HG03045 (cell line): ENCODE data around the gene ARHGEF38.
"Not testable (repeated sequence)": the region's sequence is repeated elsewhere in the genome, so short reads cannot be mapped to it uniquely, and the experiment has no call there.

Experiments
- ATAC-seq: cut with Tn5 transposase; IDR thresholded peaks from one replicate; pipeline ENCODE4 v1.9.1; 2021; ENCODE audit warnings: mild to moderate bottlenecking, moderate library complexity; ENCODE audit not compliant: unreplicated experiment

Gene ARHGEF38

DNA sequence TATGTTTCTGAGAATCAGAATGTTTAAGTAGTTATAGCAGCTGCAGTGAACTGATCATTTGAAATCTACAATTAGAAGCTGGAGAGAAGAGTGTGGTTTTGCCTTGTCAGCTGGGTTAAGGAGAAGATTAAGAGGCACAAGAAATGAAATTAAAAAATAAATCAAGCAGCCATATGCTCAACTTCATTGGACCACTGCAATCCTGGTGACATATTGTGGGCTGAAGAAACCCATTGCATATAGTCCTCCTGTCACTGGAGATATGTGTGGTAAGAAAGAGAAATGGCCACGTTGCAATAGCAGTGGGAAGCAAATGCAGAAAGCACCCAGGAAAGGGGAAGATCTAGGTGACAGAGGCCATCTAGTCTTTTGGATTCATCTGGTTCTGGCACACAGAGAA, 93.0 kb downstream of the ARHGEF38 start:
- ATAC-seq = no peak

DNA sequence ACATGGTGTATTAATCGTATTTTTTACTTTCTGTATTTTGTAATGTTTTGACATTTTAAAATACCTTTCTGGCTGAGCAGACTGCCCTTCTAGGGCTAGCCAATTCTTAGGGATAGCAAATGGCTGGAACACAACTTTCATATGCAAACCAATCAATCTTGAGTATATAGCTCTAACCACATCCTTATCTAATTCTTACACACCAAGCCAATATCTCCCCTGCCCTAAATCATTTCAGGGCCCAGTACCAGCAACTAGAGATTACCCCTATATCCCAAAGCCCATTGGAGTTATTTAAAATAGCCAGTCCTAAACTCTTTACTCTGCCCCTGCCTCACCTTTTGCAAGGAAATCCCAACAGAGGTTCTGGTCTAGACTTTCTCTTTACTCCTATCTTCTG, 97.8 kb downstream of the ARHGEF38 start:
- no peak for ATAC-seq

DNA sequence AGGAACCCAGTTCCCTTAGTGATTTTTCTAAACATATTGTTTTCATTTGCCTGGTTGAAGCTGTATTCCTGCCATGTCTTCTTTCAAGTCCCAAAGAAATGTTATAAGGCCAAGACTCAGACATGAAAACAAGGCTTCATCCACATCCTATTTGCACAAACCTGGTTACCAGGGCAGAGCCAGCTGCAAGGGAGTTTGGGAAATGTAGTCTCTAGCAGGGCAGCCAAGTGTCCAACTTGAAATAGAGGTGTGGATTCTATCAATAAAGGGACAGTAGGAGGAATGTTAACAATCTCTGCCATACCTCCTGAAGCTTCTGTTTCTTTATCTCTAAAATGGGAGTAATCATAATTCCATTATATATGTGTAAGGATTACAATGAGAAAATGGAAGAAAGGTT, 99.5 kb downstream of the ARHGEF38 start:
- no peak for ATAC-seq

DNA sequence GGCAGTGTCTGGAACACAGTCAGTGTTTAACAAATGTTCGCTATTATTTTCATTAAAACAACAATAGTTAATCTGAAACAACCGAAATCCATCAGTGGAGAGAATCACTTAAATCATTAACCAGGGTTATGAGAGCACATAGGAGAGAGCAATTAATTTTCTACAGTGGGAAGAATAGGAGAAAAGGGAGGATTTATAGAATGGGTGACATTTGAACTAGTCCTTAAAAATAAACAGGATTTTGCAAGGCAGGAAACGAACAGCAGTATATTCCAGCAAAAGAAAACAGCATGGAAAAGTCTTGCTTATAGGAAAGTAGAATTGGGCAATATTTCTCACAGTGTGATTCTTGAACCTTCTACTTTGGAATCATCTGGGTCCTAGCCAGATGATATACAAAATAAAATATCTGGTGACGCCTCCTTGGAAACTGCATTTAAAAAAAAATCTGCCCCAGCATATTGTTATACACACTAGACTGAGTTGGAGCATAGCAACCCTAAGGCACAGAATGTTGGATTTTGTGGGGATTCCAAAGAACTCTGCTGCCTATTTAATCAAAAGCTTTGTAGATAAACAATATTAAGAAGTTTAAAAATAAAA, 100.0 kb downstream of the ARHGEF38 start:
- ATAC-seq = no peak

DNA sequence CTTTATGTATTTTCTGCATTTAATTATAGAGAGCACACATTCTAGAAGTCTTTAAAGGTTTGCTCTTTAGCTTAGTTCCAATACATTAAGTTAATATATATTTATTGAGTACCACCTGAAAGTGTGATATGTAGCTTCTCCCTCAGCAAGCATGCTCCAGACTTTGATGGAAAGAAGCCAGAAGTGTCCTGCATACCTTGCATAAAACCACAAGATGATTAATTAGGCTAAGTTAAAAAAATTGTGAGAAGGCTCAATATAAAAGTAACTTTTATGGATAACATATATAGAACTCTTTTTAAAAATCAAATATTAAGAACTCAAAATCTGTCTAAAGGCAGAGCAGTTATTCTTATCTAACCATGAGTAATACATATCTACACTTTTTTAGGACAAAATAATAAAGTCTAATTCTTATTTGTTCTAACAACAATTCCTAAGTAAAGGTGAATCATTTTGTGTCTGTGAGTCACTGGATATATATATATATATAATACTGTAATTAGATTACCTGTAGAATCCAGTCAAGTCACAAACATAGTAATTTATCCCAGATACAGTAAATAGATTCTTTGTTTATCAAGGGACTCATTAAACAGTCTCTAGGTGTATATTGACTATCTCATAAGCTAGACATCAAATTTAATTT, 104.8 kb downstream of the ARHGEF38 start:
- ATAC-seq = no peak

DNA sequence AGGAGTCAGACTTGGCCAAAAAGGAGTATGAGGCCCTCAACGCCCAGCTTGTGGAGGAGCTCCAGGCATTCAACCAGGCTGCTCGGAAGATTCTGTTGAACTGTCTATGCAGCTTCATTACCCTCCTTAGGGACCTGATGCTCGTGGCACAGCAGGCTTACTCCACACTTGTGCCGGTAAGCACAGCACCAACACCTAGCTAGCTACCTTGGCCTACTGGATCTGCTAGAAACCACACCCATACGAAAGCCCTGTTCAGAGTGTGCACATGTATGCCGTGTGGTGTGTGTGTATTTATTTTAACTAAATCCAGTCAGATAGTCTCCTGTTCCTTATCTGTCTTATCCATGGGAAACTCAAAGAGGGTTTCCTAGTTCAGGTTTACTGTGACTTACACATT, 106.8 kb downstream of the ARHGEF38 start:
- ATAC-seq = no peak

DNA sequence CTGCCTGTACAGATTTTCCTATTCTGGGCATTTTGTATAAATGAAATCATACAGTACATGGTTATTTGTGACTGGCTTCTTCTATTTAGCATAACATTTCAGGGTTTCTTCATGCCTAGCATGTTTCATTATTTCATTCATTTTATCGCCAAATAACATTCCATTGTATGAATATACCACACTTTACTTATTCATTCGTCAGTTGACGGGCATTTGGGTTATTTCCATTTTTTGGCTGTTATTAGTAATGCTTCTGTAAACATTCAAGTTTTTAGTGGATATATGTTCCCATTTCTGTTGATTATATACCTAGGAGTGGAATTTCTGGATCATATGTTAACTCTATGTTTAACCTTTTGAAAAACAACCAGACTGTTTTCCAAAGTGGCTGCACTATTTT, 108.6 kb downstream of the ARHGEF38 start:
- no peak for ATAC-seq

DNA sequence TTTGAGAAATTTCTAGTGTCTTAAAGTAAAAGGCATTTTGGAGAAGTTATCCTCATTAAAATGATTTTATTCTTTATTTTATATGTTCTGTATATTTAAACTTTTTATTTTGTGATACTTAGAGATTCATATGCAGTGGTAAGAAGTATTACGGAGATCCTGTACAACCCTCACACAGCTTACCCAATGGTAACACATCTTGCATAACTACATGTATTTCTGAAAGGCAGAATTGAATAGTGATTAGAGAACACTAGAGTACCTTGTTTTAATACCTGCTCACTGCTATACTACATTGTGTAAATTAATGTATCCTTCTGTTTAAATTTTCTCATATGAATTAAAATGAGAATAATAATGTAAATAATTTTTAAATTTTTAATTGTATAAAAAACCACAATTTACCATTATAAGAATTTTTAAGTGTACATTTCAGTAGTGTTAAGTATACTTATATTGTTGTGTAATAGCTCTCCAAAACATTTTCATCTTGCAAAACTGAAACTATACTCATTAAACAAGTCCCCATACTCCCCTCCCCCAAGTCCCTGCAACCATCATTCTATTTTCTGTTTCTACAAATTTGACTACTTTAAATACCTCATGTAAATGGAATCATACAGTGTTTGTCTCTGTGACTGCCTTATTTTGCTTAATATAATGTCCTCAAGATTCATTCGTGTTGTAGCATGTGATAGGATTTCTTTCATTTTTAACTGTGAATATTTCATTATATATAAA, 110.7 kb downstream of the ARHGEF38 start:
- ATAC-seq = no peak

DNA sequence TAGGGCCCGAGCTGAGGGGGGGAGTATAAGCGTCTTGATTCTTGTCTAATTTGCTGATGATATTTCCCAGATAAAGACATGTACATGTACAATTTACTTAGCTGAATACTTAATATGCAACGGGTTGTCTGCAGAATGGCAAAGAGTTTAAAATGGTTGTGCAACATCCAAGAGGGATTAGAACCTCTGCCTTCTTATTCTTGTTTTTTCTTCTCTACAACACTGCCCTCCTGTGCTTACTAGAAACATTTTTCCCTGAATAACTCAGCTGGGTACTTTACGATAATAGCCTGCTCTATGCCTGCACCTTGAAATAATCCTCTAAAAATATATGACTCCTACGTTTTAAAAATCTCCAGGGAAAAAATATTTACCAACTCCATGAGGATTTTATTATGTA, 114.3 kb downstream of the ARHGEF38 start:
- no peak for ATAC-seq

DNA sequence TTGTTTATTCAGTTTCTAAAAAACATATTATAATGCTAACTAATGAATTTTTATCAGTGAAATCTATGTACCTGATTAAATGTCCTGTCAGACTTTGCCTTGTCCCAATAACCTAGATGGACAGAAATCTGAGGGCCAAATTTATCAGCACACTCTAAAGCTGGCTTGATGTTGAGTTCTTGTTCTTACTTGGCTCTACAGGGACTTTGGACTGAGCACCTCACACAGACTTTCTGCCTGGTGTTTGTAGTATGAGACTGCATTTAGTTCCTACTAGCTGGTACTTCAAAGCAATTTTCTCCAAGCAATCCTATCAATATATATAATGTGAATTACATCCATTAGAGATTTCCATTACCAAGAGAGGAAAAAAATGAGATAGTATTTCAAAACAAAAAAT, 118.3 kb downstream of the ARHGEF38 start:
- no peak for ATAC-seq

DNA sequence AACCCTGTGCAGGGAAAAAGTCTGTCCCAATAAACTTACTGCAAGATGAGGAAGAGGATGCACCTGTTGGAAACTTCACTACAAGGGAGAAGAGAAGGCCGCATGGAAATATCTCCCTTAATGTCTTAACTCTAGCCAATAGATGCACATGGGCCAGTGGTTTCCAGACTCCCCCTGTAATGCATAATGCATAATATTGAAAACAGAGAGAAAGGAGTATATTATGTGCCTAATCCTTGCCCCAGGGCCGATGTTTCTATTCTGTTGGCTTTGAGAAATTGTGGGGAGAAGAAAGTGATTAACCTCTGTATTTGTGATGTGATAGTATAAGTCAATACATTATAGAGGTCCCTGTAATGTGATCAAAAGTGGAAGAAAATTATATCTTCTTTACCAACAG, 118.9 kb downstream of the ARHGEF38 start:
- no peak for ATAC-seq

DNA sequence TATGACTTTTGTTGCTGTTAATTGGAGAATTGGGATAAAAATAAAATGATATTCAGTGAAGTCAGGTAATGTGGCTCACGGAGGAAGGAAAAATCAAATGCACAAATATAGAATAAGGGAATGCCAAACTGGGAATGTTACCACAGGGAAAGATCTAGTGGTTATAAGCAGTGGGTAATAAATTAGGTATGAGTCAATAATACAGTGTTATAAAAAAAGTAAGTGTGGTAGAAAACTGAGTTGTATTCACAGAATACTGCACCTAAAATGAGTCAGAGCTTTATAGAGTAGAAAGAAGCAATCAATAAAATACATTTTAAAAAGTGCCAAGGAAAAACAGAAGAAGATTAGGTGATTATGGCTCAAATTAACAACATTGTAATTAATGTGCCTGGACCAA, 121.6 kb downstream of the ARHGEF38 start:
- no peak for ATAC-seq

DNA sequence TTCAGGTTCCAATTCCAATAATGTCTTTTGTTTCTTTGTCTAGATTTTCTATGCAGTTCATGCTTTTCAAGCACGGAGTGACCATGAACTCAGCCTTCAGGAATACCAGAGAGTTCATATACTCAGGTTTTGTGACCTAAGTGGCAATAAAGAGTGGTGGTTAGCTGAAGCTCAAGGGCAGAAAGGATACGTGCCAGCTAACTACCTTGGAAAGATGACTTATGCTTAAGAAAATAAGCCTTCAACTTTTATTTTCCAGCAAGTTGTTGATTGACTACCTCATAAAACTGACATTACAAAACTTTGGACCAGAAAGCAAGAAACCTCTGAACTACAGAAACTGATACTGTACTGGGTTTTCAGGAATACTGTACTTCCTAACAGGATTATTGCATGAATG, 125.3 kb downstream of the ARHGEF38 start:
- ATAC-seq = no peak

DNA sequence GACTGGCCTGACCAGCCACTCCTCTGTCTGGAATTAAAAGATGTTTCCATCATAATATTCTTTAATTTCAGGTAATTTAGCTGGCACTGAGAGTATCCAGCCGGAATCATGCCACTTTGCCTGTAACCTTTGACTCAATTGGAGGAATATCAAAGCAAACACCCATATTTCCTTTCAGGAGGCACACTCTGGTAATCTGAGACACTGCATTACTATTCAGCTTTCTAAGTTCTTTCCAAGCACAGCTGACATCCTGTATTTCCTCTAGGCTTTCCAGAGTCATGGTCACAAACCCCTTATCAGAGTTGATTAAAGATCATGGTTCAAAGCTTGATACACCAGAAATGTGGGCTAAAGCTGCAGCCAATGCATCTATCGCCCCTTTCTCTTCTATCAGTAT, 126.8 kb downstream of the ARHGEF38 start:
- no peak for ATAC-seq

DNA sequence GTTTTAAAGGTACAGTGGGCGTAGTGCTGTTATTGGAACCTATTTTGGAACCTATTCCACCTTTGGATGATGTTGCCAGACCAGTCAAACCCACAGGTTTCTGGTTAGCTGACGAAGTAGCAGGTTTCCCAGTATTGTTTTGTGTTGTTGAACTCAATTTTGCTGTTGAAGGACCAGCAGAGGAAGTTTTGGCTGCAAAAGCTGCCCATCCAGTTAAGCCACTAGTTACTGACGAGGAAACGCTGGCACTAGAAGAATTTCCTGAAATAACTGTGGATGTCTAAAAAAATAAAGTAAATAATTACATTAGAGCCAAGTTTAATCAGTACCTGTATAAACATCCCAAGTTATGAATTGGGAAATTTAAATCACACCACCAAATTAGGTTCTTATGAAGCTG, 130.6 kb downstream of the ARHGEF38 start:
- no peak for ATAC-seq

DNA sequence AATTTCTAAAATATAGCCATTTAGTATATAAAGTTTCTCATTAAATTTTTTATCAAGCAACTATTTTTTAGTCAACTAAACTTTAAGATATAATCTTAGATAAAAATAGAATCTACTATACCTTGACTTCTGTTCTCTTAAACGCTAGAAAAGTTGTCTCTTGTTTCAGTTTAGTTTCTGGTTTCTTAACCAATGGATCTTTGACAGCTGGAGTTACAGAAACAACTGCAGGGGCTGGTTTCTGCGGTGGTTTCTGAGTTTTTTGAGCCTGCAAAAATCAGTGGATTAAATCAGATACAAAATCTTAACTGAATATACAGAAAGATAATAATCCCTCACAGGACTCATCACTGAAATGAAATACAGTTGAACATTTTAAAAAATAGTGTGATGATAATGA, 134.2 kb downstream of the ARHGEF38 start:
- ATAC-seq = no peak

DNA sequence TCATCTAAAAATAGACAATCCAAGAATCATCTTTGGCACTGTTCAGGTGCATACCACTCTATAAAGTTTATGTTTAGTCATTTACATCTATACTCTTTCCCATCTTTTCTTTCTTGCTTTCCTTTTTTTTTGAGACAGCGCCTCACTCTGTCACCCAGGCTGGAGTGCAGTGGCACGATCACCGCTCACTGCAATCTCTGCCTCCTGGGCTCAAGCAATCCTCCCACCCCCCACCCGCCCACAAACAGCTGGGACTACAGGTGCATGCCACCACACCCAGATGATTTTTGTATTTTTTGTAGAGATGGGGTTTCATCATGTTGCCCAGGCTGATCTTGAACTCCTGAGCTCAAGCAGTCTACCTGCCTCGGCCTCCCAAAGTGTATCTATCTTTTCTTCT, 142.4 kb downstream of the ARHGEF38 start:
- not testable (repeated sequence) for ATAC-seq

DNA sequence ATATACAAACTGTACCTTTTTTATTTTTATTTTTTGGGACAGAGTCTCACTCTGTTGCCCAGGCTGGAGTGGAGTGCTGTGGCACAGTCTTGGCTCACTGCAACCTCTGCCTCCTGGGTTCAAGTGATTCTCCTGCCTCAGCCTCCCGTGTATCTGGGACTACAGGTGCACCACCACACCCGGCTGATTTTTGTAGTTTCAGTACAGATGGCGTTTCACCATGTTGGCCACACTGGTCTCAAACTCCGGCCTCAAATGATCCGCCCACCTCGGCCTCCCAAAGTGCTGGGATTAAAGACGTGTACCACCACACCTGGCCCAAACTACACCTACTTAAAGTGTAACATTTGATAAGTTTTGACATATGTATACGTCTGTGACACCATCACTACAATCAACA, 143.4 kb downstream of the ARHGEF38 start:
- ATAC-seq = not testable (repeated sequence)

DNA sequence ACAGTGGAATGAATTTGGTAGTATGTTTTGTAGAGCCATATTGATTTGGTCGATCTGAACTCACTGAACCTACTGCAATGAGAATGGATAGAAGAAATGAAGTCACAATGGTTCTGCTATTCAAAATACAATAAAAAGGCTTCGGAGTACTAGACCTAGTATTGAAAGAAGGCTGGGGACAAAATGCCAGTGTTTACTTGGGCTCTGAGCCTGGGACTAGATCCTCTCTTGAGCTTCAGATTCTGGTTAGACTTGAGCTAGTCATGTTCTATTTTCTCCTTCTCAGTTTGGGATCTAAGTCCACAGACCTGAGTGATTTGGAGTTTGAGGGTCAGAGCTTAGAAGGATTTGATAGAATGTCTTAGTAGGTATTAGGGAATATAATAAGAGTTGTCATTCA, 146.2 kb downstream of the ARHGEF38 start:
- ATAC-seq = no peak

DNA sequence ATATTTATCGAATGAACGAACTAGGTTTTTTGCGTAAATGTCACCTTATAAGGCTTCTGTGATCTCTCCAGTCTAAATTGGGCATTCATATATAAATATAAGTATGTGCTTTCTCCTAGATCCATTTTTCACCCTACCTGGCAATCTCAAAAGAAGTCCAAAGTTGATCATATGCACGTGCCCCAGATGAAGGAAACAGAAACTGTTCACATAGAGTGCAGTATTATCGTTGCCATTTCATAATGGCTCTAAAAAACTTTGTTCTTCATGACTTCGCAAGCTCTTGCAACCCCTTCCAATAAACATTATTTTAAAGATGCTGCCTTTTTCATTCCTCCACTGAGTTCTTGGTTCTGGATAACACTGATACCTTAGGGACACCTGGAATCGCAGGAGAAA, 155.4 kb downstream of the ARHGEF38 start:
- no peak for ATAC-seq

DNA sequence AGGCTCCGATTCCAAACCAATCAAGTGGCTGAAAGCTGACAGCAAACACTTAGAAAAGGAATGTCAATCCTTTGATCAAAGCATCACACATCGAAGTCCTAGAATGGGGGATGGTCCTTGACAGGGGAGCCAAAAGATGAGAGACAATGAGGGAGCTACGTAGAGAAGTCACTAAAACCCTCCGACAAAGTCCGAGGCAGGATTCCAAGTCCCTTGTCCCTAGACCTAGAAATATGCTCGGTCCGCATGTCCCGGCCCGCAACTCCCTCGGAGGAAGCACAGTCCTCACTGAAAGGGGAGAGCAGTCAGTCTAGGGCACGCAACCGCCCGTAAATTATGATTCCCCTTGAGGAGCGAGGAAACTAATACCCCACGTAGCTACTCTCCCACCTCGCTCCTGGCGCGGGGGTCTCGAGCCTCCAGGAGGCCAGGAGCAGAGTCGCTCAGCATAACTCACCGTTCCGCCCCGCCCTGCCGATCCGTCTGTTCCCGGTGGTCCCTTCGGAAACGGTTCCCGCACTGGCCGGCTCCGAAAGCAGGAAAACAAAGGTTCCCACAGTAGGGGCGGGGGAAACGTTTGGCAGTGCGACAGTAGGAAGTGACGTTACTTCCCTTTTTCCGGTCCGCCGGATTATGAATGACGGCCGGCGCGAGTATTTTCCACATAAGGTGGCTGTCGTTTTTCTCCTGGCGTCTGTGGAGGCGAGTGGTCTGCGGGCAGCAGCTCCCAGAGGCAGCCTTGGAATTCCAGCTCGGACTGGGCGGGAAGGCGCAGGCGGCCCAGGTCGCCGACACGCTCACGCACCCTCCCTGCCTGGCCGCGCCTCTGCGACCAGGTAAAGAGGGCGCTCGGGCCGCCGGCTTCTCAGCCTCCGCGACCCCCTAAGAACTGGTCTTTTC, 156.0 kb downstream of the ARHGEF38 start, which contains the start of the genes GSTCD and INTS12:
GSTCD (plus strand) TSS at position 604 of the 900 bp plus-strand sequence. CDS start 8,830 bp downstream, outside the sequence.
INTS12 (minus strand) TSS at position 509 of the 900 bp plus-strand sequence. CDS start 8,684 bp downstream, outside the sequence.
- ATAC-seq = peak; percentile 86
